ENCODE data around the gene ADPRHL1.

ADPRHL1 gene

GRCh38 chr13:113408562-113408961 lies 44.7 kb downstream of the ADPRHL1 start:
- no peak for DNase-seq (ENCODE audit: low read depth)
- no peak overlapping the region for H3K4me3 ChIP-seq (ENCODE audit: low read depth, low read length)

- no peak for DNase-seq (ENCODE audit: low read depth)
- H3K4me3 ChIP-seq (ENCODE audit: low read depth, low read length), result no peak overlapping the region
These were observed 45.5 kb downstream of the ADPRHL1 start for GRCh38 chr13:113407531-113408393.

GRCh38 chr13:113407103-113407530 lies 46.2 kb downstream of the ADPRHL1 start:
- no peak overlapping the region for H3K4me3 ChIP-seq (ENCODE audit: low read depth, low read length)

GRCh38 chr13:113406321-113407102 lies 46.8 kb downstream of the ADPRHL1 start:
- DNase-seq (ENCODE audit: low read depth), result no peak
- H3K4me3 ChIP-seq (ENCODE audit: low read depth, low read length), result no peak overlapping the region

More at GRCh38 chr13:113407103-113407530, 46.2 kb downstream of the ADPRHL1 start:
- DNase-seq (ENCODE audit: low read depth), result no peak

GRCh38 chr13:113405481-113406300 lies 47.6 kb downstream of the ADPRHL1 start:
- DNase-seq (ENCODE audit: low read depth), result no peak

GRCh38 chr13:113404723-113405471 lies 48.4 kb downstream of the ADPRHL1 start:
- no peak overlapping the region for H3K4me3 ChIP-seq (ENCODE audit: low read depth, low read length)
- DNase-seq (ENCODE audit: low read depth), result no peak

More at GRCh38 chr13:113405481-113406300, 47.6 kb downstream of the ADPRHL1 start:
- H3K4me3 ChIP-seq (ENCODE audit: low read depth, low read length), result no peak overlapping the region

GRCh38 chr13:113404366-113404722 lies 48.9 kb downstream of the ADPRHL1 start:
- DNase-seq (ENCODE audit: low read depth), result no peak
- H3K4me3 ChIP-seq (ENCODE audit: low read depth, low read length), result no peak overlapping the region

GRCh38 chr13:113403255-113404104 lies 49.8 kb downstream of the ADPRHL1 start:
- H3K4me3 ChIP-seq (ENCODE audit: low read depth, low read length), result no peak overlapping the region
- DNase-seq (ENCODE audit: low read depth), result no peak

GRCh38 chr13:113402471-113403254 lies 50.6 kb downstream of the ADPRHL1 start:
- no peak overlapping the region for H3K4me3 ChIP-seq (ENCODE audit: low read depth, low read length)
- DNase-seq (ENCODE audit: low read depth), result no peak

GRCh38 chr13:113401452-113402415 lies 51.6 kb downstream of the ADPRHL1 start:
- DNase-seq (ENCODE audit: low read depth), result no peak

GRCh38 chr13:113400621-113401451 lies 52.5 kb downstream of the ADPRHL1 start:
- no peak overlapping the region for H3K4me3 ChIP-seq (ENCODE audit: low read depth, low read length)
- DNase-seq (ENCODE audit: low read depth), result no peak

More at GRCh38 chr13:113401452-113402415, 51.6 kb downstream of the ADPRHL1 start:
- H3K4me3 ChIP-seq (ENCODE audit: low read depth, low read length), result no peak overlapping the region

- no peak overlapping the region for H3K4me3 ChIP-seq (ENCODE audit: low read depth, low read length)
- DNase-seq (ENCODE audit: low read depth), result no peak
These were observed 53.5 kb downstream of the ADPRHL1 start for GRCh38 chr13:113399755-113400149.

GRCh38 chr13:113398963-113399754 lies 54.1 kb downstream of the ADPRHL1 start:
- no peak overlapping the region for H3K4me3 ChIP-seq (ENCODE audit: low read depth, low read length)
- DNase-seq (ENCODE audit: low read depth), result no peak

- no peak overlapping the region for H3K4me3 ChIP-seq (ENCODE audit: low read depth, low read length)
- DNase-seq (ENCODE audit: low read depth), result no peak
These were observed 55.5 kb downstream of the ADPRHL1 start for GRCh38 chr13:113397608-113398425.

Measured in skeletal muscle cell (primary cell).